GM04504 (cell line): ENCODE measurements around the gene CCDC86.
A peak's percentile ranks its signal among the peaks of the same experiment; 100 is the strongest.

Experiments used
- DNase-seq: peaks from one replicate; pipeline ENCODE4 v3.0.0-alpha.2; 2012; ENCODE audit warnings: low read depth

CCDC86 gene

DNA sequence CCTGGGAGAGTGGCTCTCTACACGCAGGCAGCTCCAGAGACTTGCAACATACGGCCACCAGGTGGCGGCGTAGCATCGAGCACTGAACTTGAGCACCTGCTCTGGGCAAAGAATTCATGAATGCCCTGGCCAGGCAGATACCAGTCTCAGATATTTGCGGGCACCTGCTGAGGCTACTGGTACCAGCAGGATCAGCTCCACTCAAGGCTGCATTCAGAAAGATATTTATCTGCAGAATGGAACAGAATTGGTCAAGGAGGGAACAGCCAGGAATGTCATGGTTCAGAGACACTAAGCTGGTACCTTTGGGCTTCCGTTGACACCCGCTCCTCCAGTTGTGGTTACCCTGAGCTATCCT lies 10.8 kb upstream of the CCDC86 start:
- peak; percentile 37 for DNase-seq

DNA sequence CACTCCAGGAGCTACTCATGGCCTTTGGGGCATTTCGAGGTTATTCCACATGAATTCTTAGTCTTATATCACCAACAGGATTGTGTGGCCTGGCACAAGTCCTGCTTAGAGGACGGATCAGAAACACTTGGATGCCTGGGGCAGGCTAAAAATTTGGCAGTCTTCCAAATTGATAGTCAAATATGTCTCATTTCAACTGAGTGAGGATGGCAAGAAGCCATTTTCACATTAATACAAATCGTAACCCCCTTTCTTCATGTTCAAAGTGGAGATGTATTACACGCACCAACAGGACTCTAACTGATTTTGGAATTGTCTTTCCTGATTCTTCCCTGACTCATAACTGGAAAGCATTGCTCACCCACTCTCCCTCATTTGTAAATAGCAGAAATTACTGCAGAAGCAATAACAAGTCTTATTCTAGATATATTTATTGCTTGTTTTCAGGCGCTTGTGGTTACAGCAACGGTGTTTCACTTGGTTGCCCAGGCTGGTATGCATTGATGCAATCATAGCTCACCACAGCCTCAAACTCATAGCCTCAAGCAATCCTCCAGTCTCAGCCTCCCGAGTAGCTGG lies 10.3 kb upstream of the CCDC86 start:
- peak; percentile 35 for DNase-seq

DNA sequence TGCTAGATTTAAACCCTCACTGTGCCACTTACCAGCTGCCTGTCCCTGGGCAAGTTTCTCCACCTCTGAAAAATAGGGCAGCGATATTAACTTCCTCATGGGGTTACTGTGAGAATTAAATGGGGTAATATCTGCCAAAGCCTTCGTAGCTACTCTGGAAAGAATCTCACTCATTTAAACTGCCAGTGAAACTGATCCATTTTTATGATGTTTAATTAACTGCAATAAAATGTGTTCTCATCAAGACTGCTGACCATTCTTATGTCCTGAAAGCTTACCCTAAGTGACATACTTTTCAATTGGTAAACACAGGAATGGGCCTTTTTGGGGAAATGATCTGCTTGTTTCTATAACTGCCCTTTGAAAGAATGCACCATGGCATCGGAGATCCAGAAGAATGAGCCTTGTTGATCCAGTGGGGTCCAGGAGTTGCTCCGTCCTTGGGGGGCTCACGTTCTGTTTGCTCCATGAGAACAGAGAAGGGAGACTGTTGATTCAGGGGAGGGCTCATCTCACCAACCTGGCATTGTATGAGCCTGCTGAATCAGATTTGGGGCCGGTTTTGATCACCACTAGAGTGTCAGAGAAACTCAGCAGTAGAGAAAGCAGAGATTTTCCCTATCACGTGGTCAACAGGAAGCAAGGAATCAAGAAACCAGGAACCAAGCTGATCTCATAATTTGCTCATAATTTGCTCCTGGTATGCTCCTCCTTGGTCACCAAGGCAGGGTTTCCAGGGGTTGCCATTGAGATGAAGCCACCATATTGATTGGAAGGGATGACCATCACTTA lies 7.0 kb upstream of the CCDC86 start:
- DNase-seq = no peak

GRCh38 chr11:60835534-60835846 lies 6.4 kb upstream of the CCDC86 start:
- no peak for DNase-seq

DNA sequence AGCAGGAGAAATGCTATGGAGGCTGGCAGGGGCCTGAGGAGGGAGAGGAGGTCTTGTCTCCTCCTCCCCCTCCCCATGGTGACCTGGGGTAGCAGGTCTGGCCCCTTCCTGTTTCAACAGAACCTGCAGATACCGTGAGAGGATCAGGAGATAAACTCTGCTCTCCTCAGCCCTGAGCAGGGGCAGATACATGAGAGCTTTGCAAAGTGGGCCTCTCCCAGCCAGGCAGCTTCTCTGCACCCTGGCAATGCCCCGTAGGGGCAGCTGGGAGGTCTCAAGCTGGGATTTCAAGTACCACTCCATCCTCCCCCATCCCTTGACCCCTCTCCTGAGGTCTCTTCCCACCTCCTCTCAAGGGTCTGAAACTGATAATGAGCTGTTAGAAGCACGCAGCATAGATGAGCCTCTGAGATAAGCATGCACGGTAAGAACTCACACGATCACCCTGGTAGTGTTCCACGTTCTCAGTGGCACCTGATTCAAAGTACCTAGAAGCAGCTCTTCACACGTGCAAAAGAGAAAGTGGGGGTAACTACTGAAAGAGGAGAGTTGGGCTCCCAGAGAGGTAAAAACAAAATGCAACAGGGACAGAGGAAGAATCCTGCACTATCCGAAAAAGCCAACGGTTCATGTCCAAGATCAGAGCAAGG lies 4.9 kb upstream of the CCDC86 start:
- DNase-seq = no peak

GRCh38 chr11:60838132-60838531 lies 3.8 kb upstream of the CCDC86 start:
- no peak for DNase-seq

- DNase-seq = peak; percentile 83
Observed at GRCh38 chr11:60840470-60841430, 1.2 kb upstream of the CCDC86 start.

- no peak for DNase-seq
Observed at GRCh38 chr11:60842668-60843600, 1.0 kb downstream of the CCDC86 start.

DNA sequence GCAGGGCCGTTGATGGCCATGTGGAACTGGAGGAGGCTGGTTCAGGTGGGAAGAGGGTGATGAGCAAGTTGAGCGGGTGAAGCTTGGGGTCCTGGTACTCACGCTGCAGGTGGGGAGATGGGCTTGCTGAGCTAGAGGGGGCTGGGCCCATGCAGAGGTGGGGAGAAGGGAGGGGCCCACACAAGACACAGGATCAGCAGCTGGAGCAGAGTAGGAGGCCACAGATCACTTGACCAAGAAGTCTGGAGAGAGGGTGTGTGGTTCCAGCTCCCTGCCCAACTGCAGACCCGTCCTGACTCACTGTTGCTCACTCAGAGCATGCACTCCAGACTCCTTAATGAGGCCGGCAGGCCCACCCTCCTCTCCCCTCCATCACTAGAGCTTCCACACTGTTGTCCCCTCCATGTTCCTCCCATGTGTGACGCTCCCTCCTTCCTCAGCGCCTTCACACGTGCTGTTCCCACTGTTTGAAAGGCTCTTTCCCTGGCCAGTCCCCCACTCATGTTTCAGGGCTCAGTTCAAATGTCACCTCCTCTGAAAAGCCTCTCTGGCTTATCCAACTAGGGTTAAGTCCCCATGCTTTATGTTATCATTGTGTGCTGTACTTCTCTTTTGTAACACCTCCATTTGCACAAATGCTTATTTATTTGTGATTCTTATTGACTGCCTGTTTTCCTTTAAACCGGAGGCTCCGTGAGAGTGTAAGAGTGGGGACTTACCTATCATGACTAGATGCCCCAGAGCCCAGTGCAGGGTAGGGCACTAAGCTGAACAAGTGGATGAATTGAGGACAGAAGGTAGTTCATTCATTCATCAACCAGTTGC lies 2.3 kb downstream of the CCDC86 start:
- no peak for DNase-seq

- DNase-seq = no peak
Observed at GRCh38 chr11:60844870-60845221, 2.9 kb downstream of the CCDC86 start.

DNA sequence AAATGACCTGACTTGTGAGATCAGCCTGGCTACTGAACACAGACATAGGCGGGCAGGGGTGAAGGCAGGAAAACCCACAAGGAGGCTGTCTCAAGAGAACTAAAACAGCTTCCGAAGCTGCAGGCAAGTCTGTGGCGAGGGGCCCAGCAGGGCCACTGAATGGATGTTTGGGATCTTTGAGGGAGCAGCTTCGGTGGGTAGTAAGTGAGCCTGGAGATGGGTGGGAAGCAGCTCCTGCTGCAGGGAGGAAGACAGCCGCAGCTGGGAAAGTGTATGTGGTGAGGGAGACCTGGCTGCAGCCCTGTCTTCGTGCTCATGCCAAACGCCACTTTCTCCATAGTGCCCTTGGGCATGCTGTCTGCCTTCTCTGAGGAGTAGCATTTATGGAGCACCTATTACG lies 3.4 kb downstream of the CCDC86 start:
- DNase-seq = no peak

GRCh38 chr11:60847281-60847680 lies 5.4 kb downstream of the CCDC86 start:
- DNase-seq = no peak

DNA sequence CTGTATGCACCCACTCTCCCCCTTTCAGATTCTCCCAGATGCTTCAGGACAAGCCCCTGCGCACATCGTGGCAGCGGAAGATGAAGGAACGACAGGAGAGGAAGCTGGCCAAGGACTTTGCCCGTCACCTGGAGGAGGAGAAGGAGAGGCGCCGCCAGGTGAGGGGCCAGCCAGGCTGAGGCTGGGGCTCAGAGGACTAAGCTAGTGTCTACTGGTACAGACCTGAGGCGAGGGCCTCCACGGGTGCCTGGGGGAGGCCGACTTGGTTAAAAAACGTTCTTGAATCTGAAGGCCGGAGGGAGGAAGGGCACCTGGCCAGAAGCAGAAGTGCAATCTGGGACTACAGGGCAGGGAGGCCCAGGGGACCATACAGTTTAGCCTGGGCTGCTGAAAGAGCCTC lies 6.0 kb downstream of the CCDC86 start:
- DNase-seq = no peak

DNA sequence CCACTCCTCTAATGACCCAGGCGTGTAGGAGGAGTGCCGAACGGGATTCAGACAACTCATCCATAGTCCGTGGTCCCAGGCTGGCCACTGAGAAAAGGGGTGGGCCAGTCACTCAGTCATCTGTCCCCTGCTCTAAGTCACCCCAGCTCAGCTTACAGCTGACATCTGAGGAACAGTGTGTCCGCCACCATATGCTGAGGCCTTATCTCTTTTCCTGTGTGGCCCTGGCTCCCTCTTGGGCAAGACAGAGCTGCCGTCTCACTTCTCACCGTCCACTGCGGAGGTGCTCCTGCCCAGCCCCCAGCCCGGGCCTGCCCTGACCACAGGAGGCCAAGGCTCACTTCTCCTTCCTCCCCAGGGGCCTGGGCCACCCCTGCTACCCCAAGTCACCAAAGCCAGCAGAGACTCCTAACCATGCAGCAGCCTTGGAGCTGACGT lies 6.8 kb downstream of the CCDC86 start:
- DNase-seq = no peak

- no peak for DNase-seq
Observed at GRCh38 chr11:60849641-60850520, 8.0 kb downstream of the CCDC86 start.

GRCh38 chr11:60851327-60852104 lies 9.6 kb downstream of the CCDC86 start:
- DNase-seq = no peak

DNA sequence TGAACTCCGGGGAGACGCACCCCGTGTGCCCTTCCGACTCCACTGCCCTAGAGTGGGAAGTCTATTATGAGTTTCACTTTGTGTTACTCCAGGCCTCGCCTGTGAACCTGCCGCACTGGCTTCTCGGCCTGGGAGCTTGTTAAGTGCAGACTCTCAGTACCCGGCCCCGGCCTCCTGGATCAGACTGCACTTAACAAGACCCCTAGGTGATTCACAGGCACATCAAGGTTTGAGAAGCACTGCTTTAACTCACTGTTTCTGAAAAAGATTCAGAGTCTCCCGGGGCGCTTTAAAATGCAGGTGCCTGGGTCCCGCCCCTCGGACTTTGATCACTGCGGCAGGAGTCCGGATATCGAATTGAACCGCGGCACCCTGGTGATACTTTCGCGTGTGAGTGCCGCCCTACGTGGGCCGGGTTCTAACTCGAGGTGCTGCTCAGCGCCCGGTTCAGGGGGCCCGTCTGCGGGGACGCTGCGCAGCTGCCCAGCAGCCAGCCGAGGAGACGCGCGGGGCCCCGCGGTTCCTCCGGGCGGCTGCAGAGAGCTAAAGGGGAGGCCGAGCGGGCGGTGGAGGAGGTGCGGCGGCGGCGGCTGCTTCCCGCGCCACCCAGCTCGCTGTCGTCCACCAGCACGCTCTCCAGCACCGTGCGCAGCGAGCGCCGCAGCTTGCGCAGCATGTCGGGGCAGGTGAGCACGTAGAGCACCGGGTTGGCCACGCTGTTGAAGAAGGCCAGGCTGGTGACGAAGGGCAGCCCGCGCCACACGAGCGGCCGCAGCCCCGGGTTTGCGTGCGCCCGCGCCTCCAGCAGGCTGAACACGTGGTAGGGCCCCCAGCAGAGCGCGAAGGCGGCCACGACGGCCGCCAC lies 10.4 kb downstream of the CCDC86 start:
- DNase-seq = no peak
